ENCODE measurements around the gene ARID5B. TPM values are rescaled to one million over a fixed set of nuclear protein-coding genes. Genes with fewer than 3 reads are reported as not detected.

ARID5B gene
- total RNA-seq, 4 donors from 2014 or later, result 10.5 to 167 (median 29.4) TPM

DNA sequence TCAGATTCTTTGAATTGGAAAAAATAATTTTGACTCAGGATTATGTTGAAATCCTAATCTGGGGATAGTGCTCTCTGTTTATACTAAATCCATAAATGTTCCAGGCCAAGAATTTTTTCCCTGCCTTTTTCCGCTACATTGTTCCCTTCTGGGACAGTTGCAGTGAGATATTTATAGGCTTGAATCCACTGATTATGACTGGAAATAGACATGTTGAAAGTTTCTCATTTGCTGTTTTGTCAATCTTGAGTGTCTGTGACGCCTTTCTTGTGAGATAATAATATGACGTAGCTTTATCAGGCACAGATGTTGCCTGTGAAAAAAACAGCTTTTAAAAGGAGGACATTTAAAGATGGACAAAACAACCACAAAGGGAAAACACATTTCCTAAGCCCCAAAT, 155.9 kb downstream of the ARID5B start:
- DNase-seq, result no peak
- H3K4me3 ChIP-seq, result no peak overlapping the region
- H3K9me3 ChIP-seq, result no peaks in the 10 kb centered on the region
- H3K4me1 ChIP-seq, result peaks cover 0 to 26% (median 13%) of the 10 kb centered on the region in 4 donors
- peak overlapping the region in 3 of 4 donors; percentile 6 to 60 (median 51) for H3K27ac ChIP-seq
- no peaks in the 10 kb centered on the region for H3K27me3 ChIP-seq
- TF ChIP-seq POLR2A (IDR thresholded peaks at IDR 0.05), result no peak
- TF ChIP-seq, protein P1, sequence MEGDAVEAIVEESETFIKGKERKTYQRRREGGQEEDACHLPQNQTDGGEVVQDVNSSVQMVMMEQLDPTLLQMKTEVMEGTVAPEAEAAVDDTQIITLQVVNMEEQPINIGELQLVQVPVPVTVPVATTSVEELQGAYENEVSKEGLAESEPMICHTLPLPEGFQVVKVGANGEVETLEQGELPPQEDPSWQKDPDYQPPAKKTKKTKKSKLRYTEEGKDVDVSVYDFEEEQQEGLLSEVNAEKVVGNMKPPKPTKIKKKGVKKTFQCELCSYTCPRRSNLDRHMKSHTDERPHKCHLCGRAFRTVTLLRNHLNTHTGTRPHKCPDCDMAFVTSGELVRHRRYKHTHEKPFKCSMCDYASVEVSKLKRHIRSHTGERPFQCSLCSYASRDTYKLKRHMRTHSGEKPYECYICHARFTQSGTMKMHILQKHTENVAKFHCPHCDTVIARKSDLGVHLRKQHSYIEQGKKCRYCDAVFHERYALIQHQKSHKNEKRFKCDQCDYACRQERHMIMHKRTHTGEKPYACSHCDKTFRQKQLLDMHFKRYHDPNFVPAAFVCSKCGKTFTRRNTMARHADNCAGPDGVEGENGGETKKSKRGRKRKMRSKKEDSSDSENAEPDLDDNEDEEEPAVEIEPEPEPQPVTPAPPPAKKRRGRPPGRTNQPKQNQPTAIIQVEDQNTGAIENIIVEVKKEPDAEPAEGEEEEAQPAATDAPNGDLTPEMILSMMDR (IDR thresholded peaks at IDR 0.05), result no peak
- H3K36me3 ChIP-seq, result peaks cover 0 to 23% (median 0%) of the 10 kb centered on the region in 3 donors

DNA sequence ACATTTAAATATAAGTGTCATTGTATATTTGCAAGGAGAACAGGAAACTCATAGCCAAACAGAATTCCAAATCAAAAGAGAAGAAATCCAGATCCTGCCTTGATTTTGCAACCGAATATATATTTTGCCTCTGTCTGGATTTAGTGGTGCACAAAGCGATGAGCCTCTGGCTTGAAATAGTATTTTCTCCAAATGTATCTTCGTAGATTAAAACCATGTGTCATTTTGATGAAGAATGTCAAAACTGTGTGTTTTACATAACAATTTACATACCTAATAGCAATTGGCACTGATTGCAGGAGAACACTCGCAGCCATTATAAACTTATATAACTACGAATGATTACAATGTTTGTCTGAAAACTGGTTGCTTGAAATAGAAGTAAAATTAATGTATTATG, 156.4 kb downstream of the ARID5B start:
- peaks cover 0 to 19% (median 0%) of the 10 kb centered on the region in 3 donors for H3K36me3 ChIP-seq
- no peak for TF ChIP-seq POLR2A (IDR thresholded peaks at IDR 0.05)
- TF ChIP-seq, protein P1 (IDR thresholded peaks at IDR 0.05), result no peak
- H3K4me3 ChIP-seq, result peak overlapping the region in 1 of 4 donors; percentile 3
- no peaks in the 10 kb centered on the region for H3K9me3 ChIP-seq
- H3K27me3 ChIP-seq, result no peaks in the 10 kb centered on the region
- H3K27ac ChIP-seq, result peak overlapping the region in 3 of 4 donors; percentile 6 to 60 (median 32)
- peaks cover 0 to 26% (median 13%) of the 10 kb centered on the region in 4 donors for H3K4me1 ChIP-seq
- DNase-seq, result no peak

DNA sequence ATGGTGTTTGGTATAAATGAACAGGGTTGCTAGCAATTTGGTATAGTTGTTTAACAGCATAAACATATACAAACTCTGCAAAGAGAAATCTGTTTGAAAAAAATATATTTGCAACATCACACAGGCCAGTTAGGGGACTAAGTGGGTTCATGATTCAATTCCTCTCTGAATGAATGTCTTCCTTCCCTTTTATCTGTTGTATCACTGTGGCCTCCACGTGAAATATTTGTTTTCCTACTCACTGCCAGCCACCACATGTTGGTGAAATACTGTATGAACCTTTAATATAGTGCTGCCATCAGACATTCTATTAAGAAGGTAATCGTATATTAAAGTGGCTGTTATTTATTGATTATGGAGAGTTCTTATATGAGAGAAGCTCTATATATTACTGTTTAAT, 157.0 kb downstream of the ARID5B start:
- DNase-seq, result no peak
- Histone ChIP-seq H3K9me3 (no peaks in the 10 kb centered on the region), H3K27me3 (no peaks in the 10 kb centered on the region), H3K27ac (peak overlapping the region; percentile 0 to 60 (median 24)), H3K4me3 (no peak overlapping the region), H3K36me3 (peaks cover 0 to 12% (median 0%) of the 10 kb centered on the region in 3 donors), H3K4me1 (peaks cover 0 to 26% (median 13%) of the 10 kb centered on the region in 4 donors)
- no peak for TF ChIP-seq POLR2A (IDR thresholded peaks at IDR 0.05)
- TF ChIP-seq, protein P1 (IDR thresholded peaks at IDR 0.05), result no peak

DNA sequence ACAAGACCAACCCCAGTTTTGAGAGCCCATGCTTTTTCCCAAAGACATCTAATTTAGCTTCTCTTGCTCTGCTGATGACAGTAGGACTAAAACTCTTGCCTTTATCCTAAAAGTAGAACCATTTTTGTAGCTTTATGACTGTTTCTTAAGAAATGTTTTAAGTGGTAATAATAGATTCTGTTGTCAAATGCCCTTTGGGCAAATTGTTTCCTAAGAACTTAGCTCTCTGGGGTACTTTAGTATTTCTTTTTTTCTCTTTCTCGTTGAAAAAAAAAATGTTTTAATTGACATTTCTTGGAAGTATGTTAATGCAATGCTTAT, 157.4 kb downstream of the ARID5B start:
- DNase-seq, result no peak
- H3K36me3 ChIP-seq, result peaks cover 0 to 12% (median 0%) of the 10 kb centered on the region in 3 donors
- peaks cover 0 to 25% (median 13%) of the 10 kb centered on the region in 4 donors for H3K4me1 ChIP-seq
- no peaks in the 10 kb centered on the region for H3K27me3 ChIP-seq
- TF ChIP-seq, protein P1 (IDR thresholded peaks at IDR 0.05), result no peak
- TF ChIP-seq POLR2A (IDR thresholded peaks at IDR 0.05), result no peak
- no peaks in the 10 kb centered on the region for H3K9me3 ChIP-seq
- peak overlapping the region; percentile 0 to 60 (median 27) for H3K27ac ChIP-seq
- no peak overlapping the region for H3K4me3 ChIP-seq

DNA sequence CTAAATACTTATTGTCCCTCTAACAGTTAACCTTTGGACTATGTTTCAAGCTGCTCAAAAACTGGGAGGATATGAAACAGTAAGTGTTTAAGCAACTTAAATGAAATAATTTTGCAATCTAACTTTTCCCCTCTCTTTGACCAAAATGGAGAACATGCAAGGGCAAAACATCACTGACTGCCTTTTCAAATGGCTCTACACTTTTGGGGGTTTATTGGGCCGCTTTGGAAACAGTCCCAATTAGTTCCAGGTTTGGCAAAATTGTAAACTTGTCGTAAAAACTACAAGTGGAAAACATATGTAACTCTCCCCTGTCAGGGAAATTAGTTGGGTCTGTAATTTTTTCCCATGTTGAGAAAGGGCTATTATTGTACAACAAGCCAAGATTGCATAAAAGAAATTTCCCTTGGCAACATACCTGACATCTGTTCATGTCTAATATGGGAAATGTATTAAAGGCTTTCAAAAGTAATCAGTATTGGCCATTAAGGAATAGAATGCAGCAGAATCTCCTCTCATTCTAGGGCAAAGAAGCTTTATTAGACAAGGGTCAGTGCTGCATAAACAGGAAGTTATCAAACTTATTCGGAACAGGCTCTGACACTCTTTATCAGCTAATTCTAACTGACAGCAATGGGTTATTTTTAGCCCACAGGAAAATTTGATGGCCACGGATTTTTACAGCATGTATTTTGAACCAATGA, 157.9 kb downstream of the ARID5B start:
- Histone ChIP-seq H3K9me3 (no peaks in the 10 kb centered on the region), H3K27me3 (no peaks in the 10 kb centered on the region), H3K27ac (peak overlapping the region; percentile 0 to 60 (median 27)), H3K36me3 (peaks cover 0 to 12% (median 0%) of the 10 kb centered on the region in 3 donors), H3K4me3 (no peak overlapping the region), H3K4me1 (peaks cover 0 to 20% (median 10%) of the 10 kb centered on the region in 4 donors)
- no peak for DNase-seq
- no peak for TF ChIP-seq POLR2A (IDR thresholded peaks at IDR 0.05)
- TF ChIP-seq, protein P1 (IDR thresholded peaks at IDR 0.05), result no peak

All from Peyer's patch (tissue), 4 donors.